GDM1 (cell line): ENCODE measurements around the gene PCDH9.
"Not testable (repeated sequence)": the region's sequence is repeated elsewhere in the genome, so short reads cannot be mapped to it uniquely, and the experiment has no call there.

Experiments
- DNase-seq: peaks from one replicate; lab custom pipeline; 2025; lab: John Stamatoyannopoulos, UW

Gene PCDH9

DNA sequence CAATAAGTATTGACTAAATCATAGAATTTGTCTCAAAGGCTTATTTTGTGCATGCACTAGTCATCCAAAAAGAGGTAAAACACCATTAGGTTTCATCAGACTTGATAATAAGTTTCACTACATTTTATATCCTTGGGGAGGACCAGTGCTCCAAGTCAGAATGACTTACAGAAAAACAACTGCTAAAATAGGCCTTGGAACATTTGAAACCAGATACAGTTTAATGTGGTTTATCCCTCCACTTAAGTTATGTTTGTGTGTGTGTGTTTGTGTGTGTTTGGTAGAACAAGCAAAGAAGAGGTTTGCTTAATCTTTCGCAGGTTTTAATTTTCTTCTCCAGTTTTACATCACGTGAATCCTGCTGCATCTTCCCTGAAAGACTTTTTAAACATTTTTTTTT is 570.9 kb downstream of the PCDH9 start:
- no peak for DNase-seq

DNA sequence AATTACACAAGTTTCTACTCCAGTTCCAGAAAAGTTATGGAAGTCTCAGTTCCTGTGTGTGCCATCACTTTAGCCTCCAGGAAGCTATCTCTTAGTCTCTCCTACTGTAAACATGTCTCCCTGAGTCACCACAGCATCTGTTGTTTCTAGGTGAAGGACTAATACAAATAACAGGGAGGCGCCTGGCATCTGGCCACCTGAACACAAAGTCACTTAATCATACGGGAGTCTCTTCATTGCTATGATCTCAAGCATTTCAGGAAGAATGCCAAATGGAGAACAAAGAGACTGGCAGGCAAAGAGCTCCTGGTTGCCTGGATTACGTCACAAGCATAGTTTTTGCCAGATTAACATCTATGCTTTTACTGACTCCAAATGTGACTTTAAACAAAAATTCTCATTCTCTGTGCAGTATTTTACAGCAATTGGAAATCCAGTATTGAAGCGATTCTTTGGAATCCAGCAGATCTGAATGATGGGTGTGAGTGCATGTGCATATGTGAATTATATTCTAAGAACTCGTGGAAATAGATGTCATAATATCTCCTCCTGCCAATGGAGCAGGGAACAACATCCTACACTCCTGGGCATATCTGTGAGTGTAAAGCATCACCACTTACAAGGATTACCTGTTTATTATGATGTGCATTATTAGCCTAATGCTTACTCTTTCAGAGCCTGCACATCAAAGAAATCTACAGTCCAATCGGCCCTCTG is 572.8 kb downstream of the PCDH9 start:
- no peak for DNase-seq

DNA sequence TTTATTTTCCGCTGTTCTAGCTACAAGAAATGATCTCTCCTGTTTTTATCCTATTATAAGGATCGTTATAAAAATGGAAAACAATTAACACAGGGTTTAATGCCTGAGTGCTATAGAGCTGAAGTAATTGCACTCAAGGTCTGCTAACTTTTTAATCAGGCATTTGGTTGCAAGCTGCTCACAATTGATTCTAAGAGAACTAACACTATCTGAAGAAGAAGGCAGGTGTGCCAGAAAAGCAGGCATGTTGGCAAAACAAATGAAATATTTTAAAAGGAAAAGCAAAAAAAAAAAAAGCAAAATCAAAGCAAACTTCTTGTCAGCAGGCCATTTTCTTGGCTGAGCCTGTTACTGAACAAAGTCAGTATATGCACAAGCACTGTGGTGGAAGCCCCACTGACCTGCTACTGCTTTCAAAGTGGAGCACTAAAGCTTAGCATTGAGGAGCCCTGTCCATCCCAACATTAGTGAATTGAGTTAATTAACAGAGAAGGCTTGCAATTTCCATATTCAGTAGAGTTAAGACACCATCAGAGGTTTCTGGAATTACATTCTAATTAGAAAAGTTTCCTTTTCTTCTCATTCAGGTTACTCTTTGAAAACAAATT is 574.2 kb downstream of the PCDH9 start:
- no peak for DNase-seq

DNA sequence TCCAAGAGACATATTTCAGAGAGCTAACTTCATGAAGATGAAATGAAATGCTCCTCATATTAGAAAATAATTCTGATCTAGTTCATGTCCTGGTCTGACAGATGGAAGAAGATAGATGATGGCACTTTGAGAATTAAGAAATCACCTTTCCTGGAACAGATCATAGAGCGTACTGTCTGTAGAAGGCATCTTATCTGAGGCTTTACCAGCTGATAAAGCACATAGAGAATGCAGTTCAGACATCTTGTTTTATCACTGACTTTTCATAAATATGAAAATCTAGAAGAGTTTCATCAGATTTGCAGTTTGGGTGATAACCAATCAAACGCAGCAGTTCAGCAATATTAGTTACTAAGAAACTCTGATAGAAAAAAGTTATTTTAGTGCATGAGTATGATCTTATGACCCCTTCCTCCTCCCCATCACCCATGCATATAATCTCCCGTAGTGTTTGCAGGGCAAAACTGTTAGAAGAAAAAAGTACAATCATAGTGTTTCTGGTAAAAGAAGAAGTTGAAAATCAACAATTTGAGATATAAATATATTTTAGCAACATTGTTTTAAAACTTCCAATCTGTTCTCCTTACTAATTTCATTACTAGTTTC is 585.2 kb downstream of the PCDH9 start:
- no peak for DNase-seq

DNA sequence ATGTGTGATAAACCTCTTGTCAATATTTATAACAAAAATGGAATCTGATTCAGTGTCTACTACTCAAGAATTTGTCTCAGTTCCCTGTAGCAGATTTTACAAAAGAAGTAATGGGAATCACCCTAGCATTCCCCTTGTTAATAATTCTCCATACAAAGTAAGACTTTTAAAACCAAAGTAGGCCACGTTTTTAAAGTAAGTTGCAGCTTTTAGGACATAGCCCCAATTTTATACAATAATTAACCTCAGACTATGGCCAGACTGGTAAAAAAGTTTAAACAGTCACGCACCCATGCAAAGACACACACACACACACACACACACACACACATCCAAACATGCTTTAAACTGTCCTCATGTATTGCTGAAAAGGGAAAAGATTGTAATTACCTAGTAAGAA is 589.9 kb downstream of the PCDH9 start:
- no peak for DNase-seq

DNA sequence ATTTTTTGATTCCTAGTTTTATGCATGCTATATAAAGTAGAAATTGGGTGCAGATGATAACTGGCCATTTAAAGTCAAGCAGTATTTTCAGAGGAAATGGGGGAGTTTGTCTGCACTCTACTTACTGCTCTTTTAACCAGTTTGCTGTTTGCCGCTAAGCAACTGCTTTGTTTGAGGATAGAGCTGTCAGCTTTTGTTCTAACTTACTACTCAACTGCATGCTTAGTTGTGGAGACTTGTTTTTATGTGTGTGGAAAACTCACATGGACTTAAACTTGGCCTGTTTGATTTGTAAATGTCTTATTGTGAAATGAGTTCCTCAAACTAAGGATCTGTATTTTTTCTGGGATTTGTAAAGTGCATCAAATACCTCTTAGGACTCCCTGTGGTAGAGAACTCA is 591.1 kb downstream of the PCDH9 start:
- DNase-seq = no peak

DNA sequence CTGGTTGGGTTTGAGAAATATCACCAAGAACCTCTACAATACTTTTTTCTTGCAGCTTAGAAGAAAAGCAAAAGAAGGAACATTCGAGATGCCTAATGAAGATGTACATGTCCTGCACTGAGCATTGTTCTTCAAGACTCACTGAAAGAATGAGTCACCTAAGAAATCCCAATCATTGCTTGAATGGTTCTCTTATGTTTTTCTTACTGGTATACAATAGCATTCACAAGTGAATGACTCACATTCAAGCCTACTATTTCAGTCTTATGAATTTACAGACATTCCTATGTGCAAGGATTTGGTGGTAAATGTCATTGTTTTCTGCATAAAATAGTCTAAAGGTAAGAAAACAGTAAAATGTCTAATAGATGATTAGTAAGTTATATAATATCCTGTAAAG is 594.6 kb downstream of the PCDH9 start:
- no peak for DNase-seq

DNA sequence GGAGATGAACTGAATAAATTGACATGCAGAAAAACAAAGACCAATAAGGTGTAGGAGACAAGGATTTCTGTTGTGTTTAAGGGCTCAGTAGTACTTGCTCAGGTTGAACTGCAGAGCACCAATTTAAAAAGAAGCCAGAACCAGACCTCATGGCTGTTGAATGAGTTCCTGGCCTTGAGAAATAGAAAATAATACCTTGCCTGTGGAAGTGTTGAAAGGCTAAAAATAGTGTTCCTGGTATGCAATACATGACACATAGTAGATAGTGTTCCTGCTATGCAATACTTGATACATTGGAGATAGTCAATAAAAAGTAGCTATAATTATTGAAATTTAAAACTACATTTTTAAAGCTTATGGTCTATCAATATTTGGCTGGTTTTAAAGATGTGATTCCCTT is 595.8 kb downstream of the PCDH9 start:
- no peak for DNase-seq

DNA sequence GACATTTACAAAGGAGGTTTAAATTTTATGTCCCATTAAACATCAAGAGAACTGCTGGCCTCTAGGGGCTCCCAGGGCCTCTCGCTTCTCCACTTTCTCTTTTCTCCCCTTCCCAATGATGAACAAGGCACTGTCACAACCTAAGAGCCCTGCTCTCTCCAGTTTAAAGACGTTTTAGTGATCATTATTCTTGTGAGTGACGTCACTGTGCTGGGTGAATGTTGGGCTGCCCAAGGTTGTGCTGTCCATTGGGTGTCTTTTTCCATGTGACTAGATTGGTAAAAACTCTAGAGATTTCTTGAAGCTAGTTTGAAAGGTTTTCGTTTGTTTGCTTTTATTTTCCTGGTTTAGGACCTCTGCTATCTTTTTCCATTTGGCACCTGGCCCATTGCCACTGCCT is 602.6 kb downstream of the PCDH9 start:
- DNase-seq = no peak

DNA sequence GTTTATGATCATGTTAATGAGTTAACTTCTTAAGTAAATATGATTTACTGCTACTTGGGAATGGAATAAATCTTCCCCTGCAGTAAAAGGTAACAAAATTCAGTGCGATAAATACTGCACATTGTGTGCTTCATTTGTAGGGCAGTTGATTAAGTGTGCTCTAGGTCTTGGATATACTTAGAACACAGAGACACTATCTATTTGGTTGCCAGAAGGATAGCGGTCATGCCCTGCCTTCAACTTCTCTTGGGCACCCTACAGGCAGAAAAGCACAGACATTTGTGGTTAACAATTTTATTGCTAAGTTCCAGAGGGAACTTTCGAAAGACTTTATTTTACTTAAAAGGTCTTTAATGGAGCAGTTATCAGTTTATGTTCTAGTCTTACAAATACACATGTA is 605.8 kb downstream of the PCDH9 start:
- no peak for DNase-seq

DNA sequence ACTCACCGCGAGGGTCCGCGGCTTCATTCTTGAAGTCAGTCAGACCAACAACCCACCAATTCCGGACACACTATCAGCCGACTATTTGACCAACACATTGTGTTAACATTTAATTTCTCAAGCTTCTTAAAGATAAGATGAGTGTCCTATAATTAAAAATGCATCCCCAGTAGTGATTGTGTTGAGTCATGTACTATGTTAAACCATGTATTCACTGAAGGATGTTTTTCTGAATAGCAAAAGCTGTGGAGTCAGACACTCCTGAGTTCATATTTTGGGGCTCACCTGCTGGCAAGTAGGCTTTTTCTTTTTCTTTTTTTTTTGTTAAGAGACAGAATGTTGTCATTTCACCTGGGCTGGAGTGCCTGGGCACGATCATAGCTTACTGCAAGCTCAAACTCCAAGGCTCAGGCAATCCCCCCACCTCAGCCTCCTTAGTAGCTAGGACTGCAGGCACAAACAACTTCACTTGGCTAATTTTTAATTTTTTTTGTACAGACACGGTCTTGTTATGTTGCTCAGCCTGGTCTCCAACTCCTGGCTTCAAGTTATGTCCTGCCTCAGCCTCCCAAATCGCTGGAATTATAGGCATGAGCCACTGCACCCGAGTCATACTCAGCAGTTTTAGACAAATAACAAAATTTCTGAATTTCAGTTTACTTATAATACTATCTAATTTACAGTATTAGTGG is 606.9 kb downstream of the PCDH9 start:
- no peak for DNase-seq

DNA sequence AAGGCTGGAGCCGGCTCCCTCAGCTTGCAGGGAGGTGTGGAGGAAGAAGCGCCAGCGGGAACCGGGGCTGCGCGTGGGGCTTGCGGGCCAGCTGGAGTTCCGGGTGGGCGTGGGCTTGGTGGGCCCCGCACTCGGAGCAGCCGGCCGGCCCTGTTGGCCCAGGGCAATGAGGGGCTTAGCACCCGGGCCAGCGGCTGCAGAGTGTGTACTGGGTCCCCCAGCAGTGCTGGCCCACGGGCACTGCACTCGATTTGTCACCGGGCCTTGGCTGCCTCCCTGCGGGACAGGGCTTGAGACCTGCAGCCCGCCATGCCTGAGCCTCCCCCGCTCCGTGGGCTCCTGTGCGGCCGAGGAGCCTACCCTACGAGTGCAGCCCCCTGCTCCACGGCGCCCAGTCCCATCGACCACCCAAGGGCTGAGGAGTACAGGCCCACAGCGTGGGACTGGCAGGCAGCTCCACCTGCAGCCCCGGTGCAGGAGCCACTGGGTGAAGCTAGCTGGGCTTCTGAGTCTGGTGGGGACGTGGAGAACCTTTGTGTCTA is 608.2 kb downstream of the PCDH9 start:
- DNase-seq = not testable (repeated sequence)

DNA sequence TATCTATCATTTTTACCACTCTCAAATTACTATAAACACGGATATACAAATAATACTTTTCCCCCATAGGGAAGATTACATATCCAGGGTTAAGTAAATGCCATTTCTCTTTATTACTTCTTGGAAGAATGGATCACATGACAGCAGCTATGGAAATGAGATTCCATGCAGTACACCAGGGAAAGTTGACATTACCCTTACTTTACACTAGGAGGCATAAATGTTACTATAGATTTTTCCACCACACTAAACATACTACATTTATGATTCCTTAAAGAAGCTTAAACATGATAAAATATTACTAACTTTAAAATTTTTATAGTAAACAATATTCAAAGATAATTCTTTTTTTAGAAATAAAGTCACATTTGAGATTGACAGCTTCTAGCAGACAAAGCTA is 611.4 kb downstream of the PCDH9 start:
- DNase-seq = no peak

DNA sequence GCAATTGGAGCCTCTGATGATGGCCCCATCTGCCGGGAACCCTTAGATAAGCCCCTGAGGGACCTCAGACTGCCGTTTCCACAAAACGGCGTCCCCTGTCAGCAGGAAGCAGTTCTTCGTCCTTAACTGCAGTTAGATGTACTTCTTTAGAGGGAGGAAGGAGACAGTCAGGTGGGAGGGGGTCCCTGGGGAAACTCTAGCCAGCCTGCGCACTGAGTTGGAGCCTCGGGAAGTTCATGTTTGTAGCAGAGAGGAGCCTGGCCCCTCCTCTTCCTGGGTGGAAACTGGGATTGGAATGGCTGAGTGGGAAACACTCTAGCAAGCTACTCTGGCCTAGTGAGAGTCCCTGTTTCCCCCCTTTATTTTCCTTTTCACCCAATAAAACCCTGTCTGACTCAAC is 612.4 kb downstream of the PCDH9 start:
- DNase-seq = no peak

DNA sequence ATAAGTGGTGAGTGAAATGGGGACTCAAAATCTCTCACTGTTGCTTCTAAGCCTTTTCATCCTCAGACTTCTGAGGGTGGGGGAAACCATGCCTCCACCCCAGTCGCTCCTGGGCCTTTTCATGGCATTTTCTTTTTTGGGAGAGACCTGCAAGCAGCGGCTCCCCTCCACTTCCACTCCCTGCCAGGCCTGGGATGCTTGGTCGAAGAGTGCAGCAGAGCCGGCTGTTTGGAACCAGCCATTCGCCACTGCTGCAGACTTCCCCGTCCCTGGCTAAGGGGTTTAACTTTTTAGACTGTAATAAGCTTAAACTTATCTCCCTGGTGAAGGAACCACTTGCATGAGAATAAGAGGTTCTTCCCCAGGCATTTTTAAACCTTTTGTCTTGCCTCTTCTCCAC is 617.2 kb downstream of the PCDH9 start:
- DNase-seq = no peak

DNA sequence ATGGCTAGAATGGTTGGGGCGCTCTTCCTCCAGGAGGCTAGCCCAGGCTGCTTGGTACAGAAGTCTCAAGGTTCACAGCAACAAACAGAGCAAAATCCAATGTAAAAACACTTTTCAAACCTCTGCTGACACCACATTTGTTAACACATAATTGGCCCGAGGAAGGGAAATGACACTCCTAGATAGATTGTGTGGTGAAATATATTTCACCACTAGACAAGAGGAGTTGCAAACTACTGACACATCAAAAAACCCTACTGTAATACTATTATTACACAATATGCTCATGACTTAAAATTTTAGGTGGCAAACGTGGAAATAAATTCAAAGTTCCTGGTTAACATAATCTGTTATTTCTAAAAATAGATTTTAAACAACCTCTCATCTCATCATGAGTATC is 643.6 kb downstream of the PCDH9 start:
- DNase-seq = no peak

DNA sequence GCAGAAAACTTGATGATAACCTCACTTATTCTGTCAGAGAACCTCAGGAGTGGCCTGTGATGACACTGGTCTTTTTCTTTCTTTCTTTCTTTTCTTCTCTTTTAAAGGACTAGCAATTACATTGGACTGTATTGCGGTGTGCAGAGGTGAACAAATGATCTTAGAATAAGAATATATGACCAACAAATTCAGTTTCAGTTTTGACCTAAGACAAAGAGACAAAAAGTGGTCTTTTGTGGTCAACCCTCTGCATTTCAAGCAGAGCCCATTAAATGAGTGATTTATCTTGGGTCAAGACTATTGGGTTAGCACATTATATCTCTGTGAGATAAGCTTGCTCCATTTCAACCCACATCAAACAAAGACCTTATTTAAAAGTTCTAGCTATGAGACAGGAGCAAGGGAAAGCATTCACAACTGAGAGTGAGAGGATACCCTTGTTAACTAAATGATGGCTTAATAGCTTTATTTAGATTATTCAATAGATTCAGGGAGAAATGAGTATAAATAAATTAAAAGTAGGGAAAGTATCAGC is 644.4 kb downstream of the PCDH9 start:
- no peak for DNase-seq

DNA sequence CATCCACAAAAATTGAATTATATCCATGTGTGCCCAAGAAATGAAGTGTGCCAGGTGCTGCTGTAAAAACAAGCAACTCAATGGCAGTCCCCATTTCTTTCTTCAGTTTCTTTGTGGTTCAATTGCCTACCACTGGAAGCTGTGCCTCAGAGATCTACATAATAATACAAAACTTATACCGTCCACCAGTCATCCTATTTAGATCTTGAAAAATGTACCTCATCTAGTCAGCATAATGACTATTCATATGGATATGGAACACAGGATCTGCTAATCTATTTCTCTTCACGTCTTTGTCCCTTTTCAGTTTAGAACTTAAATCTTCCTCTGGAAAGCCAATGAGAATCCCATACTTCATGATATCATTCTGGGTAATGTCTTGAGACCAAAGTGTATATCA is 648.5 kb downstream of the PCDH9 start:
- DNase-seq = no peak

DNA sequence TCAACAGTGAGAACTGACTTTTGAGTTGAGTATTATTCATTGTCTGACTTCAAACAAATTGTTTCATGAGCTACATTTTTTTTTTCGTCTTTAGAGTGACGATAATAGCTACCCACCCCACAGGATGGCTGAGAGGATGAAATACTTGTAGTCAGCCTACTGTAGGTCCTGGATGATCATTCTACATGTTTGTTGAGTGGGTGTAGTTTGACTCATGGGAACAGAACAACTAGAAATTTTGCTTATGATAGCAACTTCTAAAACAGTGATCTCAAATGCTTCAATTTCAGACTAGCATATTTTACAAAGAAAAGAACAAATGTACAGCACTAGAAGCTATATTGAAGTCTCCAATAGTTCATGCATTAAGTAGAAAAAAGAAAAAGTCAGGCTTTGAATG is 651.8 kb downstream of the PCDH9 start:
- DNase-seq = no peak

DNA sequence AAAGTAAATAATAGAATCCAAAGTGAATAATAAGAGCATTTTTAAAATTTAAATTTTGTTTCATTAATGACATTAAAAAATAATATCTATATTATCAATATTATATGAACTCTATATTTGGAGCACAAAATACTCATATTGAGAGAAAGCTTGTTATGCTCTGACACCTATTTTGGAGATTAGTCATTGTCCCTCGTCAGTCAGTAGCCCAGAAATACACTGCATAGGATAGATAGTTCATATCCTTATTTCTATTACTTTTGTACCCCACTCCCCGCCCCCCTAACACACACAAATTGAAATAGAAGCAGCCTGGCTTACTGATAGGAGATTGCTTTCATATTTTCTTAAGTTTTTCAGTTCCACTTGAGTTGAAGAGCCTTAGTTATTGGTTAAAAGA is 652.8 kb downstream of the PCDH9 start:
- DNase-seq = no peak

DNA sequence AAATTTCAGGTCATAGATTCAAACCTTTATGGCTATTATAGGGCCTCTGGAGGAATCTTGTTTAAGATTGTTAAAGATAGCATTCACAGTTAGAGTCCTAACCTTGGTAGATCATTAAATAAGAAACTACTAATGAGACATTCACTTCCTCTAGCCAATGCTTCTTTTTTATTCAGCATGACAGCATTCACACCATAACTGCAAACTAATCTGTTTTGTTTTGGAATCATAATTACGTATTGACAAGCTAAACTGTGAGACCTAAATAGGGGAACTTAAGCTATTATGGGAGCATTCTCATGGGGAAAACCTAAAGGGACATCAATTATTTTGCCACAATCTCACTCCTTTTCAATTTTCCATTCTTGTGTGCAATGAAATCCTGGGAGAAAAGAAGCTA is 653.8 kb downstream of the PCDH9 start:
- DNase-seq = no peak

DNA sequence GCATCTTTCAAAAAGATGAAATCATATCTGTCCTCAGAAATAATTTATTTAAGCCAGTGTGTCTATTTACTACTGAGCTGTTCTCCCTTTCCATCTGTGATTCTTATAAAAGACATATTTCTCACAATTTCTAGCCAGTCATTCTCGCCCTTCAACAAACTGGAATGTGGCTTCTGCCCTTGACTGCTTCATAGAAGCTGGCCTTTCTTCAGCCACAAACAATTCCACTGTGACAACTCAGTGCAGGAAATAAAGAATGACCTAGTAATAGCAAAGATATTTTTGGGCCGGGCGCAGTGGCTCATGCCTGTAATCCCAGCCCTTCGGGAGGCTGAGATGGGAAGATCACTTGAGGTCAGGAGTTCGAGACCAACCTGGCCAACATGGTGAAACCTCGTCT is 655.5 kb downstream of the PCDH9 start:
- DNase-seq = no peak
